ENCODE results near the gene DCLRE1C.
"Not testable (repeated sequence)": the region's sequence is repeated elsewhere in the genome, so short reads cannot be mapped to it uniquely, and the experiment has no call there.

The DCLRE1C gene
- 26.2 to 43.4 reads per million in 2 donors for total RNA-seq

GRCh38 chr10:14954001-14954770, at the start of gene DCLRE1C:
DCLRE1C (minus strand) TSS chr10:14954096; CDS start chr10:14954010, 86 bp downstream.
- peak; percentile 70 to 95 (median 80) for DNase-seq

DNA sequence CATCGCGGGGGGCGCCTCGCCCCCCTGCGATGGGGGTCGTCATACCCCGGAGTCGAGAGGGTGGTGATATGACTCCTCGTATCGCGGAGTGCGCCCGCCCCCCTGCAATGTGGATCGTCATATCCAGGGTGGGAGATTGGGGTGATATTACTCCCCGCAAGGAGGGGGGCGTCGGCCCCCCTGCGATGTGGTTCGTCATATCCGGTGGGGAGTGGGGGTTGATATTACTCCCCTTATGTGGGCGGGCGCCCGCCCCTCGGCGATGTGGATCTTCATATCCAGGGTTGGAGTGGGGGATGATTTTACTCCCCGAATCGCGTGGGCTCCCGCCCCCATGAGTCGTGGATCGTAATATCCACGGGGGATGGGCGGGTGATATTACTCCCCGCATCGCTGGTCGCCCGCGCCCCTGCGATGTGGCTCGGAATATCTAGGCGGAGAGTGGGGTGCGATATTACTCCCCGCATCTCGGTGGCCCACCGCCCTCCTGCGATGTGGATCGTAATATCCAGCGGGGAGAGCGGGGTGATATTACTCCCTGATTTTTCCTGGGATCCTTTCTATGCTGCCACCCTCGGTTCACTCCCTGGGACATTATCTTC, 42.2 kb upstream of the DCLRE1C start:
- DNase-seq = no peak

DNA sequence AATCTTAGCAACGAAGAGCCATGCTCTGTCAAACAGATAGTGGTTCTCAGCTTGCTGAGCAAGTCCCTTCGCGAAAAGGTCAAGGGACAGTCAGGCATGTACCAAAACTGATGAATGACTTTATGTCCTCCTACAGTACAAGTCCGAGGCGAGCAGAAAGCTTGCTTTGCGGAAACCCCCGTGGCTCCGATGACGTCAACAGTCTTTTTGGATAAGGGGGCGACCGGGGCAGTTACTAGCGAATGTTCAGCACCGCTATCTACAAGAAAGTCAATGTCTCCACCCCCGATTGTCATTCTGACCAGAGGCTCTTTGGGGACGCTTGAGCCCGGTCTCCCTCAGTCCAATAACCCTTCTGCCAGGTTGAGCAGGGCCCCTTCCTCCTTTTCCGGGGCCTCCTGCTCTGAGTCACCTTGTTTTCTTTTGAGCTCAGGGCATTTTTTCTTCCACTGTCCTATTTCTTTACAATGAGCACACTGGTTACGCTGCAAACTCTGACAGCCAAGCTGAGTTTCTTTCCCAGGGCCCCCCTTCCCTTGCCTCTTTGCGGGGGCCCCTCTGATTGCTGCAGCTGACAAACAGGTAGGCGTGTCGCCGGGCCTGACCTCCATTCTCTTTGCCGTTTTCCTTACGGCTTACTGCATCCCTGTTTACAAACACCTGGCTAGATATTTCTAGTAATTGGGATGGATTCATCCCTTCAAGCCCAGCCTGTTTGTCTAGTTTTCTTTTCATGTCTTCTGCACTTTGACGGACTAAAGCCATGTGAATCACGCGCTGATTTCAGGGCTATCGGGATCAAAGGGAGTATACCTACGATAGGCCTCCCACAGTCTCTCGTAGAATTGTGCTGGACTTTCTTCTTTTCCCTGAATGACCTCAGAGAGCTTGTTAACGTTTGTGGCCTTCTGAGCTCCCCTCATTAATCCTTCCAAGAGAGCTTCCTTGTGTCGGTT, 39.9 kb upstream of the DCLRE1C start:
- not testable (repeated sequence) for DNase-seq

DNA sequence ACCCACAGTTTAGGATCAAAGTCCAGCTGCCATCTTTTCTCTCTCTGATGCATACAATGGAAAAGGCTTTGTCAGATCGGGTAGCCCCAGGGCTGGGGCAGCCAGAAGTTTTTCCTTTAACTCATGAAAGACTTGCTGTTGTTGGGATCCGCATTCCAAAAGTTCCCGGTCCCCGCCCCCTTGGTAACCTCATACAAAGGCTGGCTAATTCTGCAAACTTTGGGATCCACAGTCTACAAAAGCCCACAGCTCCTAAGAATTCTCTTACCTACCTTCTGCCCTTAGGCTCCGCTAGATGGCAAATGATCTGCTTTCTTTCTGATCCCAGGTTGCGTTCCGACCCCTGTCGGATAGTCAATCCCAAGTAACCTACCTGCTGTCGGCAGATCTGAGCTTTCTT, 38.4 kb upstream of the DCLRE1C start:
- DNase-seq = not testable (repeated sequence)

GRCh38 chr10:14991035-14991749, 37.3 kb upstream of the DCLRE1C start:
- DNase-seq = peak in 2 of 5 experiments; percentile 41 to 54

DNA sequence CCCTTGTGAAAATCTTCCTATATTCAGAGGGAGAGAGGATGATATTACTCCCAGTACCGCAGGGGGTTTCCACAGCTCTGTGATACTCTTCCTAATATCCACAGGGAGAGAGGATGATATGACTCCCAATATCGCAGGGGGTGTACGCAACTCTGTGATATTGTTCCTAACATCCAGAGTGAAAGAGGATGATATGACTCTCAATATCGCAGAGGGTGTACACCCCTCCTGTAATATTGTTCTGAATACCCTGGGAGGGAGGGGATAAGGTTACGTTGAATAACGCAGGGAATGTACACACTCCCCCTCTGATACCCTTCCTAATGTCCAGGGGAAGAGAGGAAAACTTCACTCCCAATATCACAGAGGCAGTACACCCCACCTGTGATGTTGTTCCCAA, 35.7 kb upstream of the DCLRE1C start:
- not testable (repeated sequence) for DNase-seq

- DNase-seq = no peak
These were observed 28.8 kb upstream of the DCLRE1C start for GRCh38 chr10:14982744-14983143.

GRCh38 chr10:14975672-14976273, 21.9 kb upstream of the DCLRE1C start:
- DNase-seq = no peak

DNA sequence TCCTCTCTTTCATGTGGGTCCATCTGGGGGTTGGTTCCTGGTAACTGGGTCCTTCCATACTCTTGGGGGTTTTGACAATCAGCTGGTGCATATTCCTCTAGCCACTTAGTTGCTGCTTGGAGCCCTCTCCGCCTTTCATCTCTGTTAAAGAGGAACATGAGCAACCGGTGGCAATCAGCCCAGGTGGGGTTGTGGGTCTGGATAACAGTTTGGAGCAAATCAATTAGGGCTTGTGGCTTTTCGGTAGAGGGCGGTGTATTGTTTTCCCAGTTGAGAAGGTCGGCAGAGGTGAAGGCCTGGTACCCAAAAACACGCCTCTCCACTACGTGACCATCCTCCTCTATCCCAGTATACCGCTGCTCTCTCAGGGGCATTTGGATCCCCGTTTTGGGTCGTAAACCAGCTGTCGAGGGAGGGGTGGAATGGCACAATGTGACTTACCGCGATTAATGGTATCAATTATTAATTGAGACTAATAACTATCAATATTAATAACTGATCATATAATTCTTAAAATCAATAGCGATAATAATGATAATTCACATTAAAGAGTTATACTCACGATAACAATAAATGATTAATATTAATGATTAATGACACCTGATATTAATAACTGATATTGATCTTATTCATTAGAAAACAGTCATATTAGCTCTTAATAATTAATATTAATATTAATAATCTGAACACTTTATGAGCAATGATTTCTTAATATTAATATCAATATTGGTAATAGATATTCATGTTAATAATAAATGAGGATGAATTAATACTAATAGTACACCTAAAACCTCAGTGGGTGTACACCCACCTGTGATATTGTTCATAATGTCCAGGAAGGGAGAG, 20.5 kb upstream of the DCLRE1C start:
- not testable (repeated sequence) for DNase-seq

GRCh38 chr10:14971867-14972448, 18.1 kb upstream of the DCLRE1C start:
- peak in 3 of 5 experiments; percentile 15 to 54 (median 23) for DNase-seq

DNA sequence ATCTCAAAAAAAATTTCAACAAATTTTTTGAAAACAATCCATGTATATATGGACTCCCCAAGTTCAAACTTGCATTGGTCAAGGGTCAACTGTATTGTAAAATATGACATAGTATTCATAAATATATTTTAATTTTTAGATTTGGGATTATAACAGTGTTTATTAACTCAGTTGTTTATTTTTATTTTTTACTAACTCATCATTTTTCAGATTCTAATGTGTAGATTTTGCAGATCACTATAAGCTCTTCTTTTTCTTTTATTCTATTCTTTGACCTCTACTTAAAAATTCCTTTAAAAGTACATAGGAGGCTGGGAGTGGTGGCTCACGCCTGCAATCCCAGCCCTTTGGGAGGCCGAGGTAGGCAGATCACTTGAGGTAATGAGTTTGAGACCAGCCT, 14.0 kb upstream of the DCLRE1C start:
- DNase-seq = no peak

- DNase-seq = peak; percentile 77 to 90 (median 86)
These were observed 5.5 kb upstream of the DCLRE1C start, which contains the start of gene MEIG1 for GRCh38 chr10:14959221-14960057. MEIG1 (plus strand) TSS chr10:14959388; CDS start chr10:14966469, 7,081 bp downstream.

DNA sequence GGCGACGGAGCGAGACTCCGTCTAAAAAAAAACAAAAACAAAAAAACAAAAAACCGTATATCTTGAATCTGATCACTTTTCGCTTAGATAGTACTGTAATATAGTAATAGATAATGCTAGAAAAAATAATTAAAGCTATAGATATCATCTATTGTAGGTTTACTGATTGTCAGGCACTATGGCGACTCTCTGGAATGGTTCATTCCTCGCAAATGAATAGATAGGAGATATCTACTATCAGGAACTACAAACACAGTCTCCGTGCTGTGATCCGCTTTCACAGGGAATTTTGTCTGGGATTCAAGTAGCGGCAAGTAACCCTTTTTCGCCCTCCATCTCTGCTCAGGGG, 5.0 kb upstream of the DCLRE1C start:
- DNase-seq = no peak

DNA sequence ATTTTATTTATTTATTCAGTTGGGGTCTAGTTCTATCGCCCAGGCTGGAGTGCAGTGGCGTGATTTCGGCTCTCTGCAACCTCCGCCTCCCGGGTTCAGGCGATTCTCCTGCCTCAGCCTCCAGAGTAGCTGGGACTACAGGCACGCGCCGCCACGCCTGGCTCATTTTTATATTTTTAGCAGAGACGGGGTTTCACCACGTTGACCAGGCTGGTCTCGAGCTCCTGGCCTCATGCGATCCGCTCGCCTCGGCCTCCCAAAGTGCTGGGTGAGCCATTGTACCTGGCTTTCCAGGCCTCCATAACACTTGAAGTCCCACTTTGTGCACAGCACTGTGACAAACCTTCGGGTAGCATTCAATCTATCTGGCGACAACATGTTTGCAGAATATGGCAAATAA, 1.0 kb upstream of the DCLRE1C start:
- no peak for DNase-seq

- peak in 1 of 5 experiments; percentile 46 for DNase-seq
These were observed 384 bp downstream of the DCLRE1C start for GRCh38 chr10:14953424-14954000.

DNA sequence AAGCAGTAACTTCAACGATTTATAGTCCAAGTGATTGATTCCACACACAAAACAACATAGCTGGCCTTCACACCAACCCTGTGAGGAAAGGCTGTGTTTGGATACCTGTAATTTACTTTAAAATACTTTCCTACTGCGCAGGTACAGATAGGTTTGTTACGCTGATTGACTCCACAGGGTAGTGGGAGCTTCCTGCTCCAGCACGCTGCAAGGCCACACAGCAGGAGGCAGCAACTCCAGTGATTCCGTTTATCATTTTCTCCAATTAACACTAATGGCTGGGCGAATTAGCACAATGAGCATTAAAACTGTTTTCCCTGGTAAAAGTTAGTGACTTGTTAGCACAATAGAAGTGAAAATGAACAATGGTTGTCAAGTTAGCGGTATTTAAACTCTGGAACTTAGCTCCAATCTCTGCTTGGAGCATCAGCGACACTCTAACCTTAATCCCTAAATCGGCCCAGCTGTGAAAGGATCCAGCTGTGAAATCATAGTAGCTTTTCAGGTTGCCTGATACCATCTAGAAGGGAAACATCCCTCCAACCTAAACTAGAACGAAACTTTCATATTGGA, 959 bp downstream of the DCLRE1C start:
- DNase-seq = peak in 1 of 5 experiments; percentile 13

GRCh38 chr10:14949291-14949690, 4.6 kb downstream of the DCLRE1C start:
- no peak for DNase-seq

- no peak for DNase-seq
These were observed 6.6 kb downstream of the DCLRE1C start for GRCh38 chr10:14947268-14947667.

GRCh38 chr10:14945108-14945507, 8.8 kb downstream of the DCLRE1C start:
- DNase-seq = no peak
